ENCODE measurements around the gene NR5A1.

NR5A1 gene

DNA sequence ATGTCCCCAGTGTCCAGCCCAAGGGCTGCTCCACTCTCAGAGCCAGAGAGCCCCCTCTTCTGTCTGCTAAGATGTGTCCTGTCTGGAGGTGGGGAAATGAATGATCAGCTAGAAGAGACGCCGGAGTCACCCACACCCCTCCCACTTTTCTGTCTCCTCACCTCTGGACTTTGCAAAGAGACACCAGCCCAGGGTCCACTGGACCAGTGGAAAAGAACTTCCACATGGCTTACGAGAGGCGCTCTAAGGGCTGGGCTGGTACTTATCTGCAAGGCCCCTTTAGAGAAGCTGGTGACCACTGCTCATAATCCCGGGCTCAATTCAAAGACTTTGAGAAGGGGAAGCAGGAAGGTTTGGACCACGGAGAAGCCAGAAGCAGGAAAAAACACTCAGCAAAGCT is 9.2 kb downstream of the NR5A1 start:
- DNase-seq = no peak

DNA sequence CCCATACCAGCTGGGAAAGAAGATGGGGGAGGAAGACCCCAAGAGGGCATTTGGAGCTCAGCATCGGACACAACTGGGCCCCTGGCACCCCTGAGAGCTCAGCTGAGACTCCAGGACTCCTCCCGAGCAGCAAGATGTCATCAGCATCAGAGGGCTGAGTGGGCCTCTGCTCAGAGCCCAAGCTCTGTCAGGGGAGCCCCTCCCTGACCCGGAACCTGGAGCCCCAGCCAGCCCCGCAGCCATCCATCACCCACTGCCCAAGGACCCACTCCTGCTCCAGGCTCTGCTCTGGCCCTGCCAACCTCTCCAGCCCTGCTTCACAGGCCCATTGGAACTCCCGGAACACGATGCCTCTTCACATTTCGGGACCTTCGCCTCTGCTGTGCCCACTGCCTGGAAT is 9.8 kb downstream of the NR5A1 start:
- no peak for DNase-seq

DNA sequence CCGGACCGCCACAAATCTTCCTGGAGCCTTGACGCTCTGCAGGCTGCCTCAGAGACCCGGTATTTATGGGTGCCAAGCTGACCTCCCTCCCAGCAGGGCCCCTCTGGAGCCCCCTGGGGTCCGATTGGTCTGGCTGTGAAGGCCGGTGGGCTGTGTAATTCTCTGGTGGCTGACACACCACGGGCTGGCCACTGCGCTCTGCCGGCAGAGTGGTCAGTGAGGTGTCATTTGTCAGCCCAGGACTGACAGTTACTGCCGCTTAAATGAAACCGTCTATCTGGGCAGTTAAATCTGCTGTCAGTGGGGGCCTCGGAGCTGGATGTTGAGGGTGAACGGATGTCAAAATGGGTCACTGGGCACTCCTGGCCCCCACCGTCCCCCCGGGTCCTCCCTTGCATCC is 10.7 kb downstream of the NR5A1 start:
- no peak for DNase-seq

DNA sequence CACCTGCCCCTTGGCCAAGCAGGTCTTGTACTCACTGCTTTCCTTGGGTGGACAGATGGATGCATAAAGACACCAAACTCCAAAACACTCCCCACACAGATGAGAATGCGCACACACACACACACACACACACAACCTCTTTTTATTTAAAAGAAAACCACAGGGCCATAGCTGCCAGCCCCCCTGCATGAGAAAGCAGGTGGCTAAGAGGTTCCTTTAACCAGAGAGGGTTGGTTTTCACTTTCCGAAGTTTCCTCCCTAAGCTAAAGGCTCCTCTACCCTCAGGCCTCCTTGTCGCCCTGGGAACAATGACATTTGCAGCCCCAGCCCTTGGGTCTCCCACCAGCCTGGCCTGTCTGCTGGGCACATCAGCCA is 11.1 kb downstream of the NR5A1 start:
- DNase-seq = no peak

DNA sequence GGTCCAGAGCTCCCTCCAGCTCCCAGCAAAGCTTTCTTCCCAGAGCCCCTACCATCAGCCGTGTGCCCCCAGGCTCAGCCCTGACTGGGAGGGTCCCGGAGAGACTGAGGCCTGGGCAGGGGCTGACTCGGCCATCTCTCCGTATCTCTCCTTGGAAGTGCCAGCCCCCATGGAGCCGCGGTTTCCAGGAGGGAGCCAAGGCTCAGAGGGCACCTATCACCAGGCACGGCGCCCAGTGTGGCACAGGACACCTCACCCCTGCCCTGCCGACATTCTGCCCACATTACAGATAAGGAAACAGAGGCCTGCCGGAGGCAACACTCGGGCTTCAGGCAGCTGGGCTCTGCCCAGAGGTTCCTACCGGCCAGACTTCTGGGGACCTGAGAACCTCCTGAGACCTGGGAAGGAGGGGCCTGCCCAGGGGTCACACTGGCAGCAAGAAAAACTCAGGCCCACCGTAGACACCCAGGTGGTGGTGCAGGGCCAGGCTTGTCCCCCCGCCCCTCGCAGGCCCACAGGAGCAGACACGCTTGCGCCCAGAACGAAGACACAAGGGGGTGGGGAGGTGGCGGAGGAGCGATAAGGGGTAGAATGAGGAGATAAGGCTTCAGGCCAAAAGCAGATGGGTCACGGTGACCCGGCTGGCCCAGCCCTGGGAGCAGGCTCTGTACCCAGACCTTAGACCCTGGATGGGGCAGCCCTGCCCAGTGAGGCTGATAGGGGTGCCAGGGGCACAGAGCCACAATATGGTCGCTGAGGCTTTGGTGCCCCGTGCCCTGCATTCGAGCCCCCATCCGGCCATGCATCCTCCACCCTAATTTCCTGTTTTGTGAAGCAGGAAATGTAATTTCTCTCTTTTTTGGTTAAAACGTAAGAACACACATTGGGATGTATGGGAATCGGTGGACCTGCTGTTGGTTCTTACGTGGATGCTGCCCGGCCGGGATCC is 11.8 kb downstream of the NR5A1 start:
- DNase-seq = no peak

DNA sequence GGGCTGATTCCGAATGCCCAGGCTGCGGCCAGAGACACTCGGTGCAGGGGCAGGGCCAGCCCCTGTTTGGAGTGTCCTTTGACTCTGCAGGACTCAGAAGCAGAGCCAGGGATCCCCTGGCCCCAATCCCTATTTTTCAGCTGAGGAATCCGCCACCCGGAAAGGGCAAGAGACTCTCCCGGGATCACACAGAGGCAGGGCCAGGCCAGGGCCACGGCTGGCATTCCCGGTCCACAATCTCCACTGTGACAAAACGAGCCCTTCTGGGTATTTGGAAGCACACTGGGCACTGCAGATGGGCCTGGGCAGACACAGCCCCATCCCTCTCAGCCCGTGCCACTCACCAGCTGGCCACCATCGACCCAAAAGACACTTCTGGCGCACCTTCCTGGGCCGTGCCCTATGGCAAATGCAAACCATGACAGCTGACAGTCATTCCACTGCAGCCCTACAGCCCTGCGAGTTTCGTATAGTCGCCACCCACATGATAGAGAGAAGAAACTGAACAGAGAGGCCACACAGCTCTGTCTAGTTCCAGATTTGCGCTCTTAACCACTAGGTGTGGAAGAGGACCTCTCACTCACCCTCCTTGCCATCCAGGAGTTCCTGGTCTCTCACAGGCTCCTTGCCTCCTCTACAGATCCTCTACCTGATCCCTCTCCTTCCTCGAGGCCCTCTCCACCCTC is 13.3 kb downstream of the NR5A1 start:
- no peak for DNase-seq

DNA sequence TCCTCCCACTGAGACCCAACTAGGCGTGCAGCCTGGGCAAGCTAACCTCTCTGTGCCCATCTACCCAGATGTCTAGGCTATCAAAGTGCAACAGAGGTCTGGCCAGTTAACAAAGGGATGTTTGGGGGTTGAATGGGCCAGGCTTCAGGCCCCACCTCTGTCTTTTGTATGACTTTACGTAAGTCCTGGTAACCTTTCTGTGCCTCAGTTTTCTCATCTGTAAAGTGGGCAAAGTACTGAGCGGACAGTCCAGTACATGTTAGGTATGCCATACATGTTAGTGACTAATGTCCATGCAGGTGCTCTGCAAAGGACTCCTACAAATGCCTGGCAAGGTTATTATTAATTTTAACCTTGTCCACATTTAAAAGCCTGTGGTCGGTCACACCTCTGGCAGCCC is 14.0 kb downstream of the NR5A1 start:
- no peak for DNase-seq

DNA sequence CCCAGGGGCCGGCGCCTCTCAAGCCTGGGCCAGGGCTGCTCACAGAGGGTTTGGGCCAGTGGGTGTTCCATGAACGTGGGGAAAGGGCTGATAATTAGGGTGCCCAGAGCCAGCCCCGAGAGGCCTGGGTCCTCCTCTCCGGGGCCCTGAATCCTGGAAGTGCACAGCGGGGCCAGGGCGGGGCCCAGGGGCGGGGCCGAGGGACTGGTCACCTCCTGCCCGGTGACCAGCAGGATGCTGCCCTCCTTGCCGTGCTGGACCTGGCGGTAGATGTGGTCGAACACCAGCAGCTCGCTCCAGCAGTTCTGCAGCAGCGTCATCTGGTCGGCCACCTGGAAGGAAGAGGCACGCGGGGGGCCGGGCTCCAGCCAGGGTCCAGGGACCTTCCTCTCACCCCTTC is 14.4 kb downstream of the NR5A1 start:
- no peak for DNase-seq

DNA sequence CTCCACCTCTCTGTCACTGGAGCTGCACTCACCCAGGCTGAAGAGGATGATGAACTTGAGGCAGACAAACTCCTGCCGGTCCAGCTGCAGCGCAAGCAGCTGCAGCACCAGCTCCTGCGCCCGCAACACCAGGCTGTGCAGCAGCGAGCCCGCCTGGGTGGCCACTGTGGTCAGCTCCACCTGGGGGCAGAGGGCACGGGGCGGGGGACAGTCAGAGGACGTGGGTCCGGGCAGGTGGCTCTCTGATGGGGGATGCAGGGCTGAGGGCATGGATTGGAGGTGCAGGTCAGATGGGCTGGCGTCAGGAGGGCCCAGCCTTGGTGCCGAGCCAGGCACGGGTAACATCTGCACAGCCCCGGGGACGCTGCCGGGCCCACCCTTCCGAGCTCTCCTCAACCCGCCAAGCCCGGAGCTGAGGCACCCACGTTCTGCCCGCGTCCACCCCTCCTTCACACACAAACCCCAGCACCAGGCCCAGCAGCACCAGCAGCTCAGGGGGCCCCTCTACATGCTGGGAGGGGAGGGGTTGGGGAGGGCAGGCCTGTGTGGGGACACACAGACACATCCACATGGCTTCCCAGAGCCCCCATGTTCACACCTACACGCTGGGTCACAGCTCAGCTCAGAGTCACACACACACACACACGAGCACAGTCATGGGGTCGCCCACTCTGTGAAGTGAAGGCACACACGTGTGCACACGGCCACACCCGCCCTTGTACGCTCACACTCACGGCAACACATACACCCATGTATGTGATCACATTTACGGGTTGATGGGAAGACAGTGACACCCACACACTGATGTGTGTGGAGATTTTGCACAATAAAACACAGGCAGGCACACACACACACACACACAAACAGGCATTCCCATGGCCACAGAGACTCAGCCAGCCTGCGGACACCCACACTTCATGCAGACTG is 15.9 kb downstream of the NR5A1 start:
- no peak for DNase-seq

DNA sequence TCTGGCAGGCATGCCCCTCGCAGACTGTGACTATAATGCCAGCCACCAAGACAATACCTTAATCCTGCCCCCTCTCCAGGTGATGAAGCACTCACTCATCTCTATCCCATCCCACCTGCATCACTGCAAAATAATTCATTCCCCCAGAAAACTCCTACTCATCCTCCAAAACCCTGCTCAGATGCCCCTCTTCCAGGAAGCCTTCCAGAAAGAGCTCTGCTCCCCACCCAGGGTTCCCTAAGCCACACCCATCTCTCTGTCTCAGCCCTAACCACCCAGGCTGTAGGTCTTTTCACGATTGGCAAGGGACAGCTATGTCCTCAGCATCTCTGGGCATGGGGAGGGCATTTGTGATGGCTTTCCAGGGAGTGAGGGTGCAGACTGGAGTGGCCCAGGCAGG is 17.2 kb downstream of the NR5A1 start:
- no peak for DNase-seq

DNA sequence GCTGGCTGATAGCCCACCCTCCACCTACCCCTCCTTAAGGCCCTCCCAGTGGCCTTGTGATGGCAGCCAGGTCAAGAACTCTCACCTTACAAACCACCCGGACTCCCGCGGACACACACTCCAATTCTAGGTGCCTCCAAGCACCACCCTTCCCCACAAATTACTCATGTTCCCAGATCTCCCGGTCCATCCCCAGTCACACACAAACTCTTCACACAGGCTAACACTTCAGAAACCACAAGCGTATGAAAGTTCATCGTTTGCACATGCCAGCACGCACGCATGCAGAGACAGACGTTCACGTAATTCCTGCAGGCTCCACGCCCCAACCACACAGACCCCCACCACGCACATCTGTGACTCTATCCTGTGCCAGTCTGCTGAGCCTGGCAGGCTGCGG is 18.0 kb downstream of the NR5A1 start:
- no peak for DNase-seq

DNA sequence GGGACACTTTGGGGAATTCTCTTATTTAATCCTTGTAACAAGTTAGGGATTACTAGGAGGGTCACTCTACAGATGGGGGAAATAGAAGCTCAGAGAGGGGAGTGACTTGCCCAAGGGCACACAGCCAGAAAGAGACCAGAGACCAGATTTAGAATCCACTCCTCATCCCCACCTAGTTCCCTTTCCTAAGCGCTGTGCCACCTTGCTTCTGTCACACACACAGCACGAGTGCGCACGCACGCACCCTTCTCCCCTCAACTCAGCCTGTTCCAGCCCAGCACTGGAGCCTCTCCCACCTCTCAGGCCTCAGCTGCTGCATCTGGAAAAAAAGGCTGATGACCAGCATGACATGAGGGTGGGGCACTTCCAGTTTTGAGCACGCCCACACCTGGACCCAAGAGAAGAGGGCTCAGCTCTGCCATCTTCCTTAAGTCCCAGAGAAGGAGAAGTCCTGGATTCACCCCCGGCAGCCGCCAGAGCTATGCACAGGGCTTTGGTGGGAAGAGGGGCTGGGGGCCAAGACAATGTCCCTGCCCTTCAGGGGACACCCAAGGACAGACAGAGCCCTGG is 18.5 kb downstream of the NR5A1 start:
- no peak for DNase-seq

DNA sequence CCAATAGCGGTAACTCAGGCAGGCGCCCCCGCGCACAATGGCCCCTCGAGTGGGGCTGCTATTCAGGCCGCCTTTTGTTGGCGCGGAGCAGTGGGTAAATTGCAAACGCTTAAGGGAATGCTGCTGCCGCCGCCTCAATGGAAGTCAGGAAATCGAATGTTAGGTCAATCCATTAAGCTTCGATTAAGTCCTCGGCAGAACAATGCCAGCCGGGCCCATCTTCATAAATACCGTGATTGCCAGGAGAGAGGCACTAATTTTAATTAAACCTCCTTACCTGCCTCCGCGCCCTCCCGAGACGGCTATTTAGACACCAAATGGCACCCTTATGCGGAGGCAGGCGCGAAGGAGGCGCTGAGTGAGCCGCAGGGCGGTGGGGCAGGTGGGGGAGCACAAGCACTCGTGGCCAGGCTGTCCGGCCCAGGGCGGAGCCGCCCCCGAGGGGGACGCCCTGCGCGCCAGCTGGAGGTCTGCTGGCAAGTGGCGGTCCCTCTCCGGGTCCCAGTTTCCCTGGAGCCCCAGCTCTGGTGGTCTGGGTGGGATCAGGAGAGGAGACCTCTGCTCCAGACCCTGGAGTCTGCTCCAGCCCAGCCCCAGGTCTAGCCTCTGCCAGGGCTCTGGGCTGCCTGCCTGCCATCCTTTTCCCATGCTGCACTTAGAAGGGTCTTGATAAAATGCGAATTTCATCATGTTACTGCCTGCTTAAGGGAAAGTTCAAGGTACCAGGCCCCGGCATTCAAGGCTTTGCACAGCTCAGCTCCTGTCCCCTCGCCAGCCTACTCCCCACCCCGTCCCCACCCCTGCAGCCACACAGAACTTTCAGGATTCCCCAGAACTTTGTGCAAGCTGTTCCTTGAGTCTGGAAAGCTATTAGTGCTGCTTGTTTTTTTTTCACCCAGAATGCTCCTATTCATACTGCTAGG is 19.7 kb downstream of the NR5A1 start:
- DNase-seq = no peak

DNA sequence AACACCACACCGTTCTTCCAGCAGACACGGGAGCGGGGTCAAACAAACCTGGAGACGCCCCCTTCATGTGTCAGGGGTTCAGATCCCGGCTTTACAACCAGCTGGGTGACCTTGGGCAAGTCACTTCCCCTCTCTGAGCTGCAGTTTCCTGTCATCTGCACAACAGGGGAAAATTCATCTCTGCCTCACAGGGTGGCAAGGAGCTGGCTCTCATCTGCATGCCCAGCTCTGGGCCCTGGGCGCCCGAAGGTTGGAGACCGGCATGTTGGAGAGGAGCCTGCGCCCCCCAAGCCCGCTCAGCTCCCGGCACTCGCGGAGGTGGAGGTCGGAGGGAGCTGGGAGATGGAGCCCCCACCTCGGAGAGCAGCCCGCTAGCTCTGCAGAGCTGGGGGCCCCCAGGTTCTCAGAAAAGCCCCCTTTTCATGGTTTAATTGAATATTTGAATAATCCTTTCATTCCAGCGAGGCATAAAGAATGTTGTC is 20.4 kb downstream of the NR5A1 start:
- no peak for DNase-seq

DNA sequence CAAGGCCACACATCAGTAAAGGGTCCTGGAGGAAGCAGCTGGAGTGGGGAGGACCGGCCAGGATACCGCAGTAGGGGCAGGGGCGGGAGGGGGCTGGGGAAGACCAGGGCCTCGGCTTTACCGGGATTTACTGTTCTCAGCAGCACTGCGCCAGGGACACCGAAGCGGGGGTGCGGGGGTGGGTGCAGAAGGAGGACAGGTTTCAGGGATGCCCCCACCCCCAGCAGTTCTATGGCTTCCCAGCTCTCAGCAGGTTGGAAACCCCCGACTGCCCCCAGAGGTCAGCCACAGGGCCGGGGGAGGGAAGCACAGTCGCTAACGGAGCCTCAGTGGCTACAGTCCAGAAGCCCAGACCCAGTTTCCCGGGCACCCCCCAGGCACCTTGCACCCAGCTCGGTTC is 21.3 kb downstream of the NR5A1 start:
- DNase-seq = no peak

DNA sequence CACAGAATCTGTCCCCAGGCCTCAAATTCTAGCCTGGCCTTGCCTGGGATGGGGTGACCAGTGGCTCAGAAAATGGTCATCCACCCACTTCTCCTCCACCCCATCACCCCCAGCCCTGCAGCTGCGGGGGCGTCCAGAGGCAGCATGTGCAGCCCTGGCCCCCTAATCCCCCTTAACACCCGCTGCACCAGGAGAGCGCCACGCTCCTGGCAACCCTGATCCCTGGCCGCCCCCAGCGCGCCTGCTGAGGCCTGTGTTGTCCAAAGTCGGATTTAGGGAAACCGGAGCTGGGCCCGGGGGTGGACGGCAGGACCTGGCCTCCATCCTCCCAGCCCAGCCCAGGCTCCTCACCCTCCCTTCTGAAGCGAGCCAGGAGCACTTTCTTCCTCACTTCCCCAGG is 22.0 kb downstream of the NR5A1 start:
- no peak for DNase-seq

DNA sequence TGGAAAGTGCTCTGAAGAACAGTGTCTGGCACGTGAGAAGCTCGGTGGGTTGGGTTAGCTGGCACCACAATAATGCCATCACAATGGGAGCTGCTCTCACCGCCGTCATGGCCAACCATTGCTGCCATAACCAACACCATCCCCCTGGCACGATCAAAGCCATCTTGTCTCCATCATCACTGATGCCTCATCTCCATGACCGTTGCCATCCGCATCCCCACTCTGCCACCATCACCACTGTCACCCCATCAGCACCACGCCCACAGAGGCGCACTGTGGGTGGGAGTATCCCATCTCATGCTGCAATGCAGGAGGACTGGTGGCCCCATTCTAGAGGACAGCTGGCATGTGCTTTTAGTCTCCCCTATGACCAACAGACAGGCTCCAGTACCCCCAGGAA is 23.7 kb downstream of the NR5A1 start:
- DNase-seq = no peak

DNA sequence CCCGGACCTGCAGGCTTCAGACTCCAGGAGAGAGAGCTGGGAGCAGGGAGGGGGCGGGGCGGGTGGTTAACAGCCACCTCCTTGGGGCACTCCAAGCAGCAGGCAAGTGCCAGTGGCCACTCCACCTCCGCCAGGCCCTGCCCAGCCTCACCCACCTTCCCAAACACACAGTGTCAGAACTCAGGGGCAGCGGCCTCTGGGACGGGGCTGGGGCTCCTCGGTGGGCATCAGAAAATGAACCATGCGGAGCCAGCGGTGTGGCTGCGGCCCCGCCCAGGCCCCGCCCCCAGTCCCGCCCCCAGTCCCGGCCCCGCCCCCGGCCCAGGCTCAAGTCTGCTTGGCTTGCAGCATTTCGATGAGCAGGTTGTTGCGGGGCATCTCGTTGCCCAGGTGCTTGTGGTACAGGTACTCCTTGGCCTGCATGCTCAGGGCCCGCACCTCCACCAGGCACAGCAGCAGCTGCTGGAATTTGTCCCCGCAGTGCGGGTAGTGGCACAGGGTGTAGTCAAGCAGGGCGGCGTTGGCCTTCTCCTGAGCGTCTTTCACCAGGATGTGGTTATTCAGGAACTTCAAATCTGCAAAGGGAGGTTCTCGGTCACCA is 24.7 kb downstream of the NR5A1 start:
- DNase-seq = no peak

DNA sequence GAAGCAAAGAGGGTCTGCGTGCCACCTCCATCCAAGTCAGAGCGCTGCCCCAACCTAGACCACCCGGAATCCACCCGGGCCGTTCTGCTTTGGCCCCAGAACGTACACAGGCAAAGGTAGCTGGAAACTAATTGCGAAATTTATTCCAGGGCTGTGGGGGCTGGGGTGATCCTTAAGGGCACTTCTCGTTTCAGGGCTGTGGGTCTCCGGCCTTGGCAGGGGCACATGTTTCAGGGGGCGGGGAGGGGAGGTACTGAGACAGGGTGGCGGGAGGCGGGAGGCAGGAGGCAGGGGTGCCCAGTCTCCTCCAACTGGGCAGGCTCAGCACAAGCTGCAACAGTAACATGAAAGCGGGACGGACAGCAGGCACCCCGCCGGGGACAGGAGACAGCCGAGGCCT is 26.1 kb downstream of the NR5A1 start:
- DNase-seq = no peak

DNA sequence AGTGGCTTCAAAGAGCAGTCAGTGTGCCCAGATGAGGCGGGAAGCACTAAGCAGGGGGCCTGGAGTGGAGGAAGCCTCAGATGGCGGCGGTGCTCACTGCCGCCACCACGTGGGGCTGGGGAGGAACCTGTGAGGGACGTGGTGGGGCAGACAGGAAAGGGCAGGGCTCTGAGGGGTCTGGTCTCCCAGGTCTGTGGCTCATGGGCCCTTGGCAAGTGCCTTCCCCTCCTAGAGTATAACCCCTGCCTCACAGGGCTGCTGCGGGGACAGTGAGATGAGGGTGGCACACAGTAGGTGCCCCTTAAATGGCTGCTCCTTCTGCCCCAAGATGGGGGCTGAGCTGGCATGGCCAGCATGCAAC is 26.6 kb downstream of the NR5A1 start:
- no peak for DNase-seq

DNA sequence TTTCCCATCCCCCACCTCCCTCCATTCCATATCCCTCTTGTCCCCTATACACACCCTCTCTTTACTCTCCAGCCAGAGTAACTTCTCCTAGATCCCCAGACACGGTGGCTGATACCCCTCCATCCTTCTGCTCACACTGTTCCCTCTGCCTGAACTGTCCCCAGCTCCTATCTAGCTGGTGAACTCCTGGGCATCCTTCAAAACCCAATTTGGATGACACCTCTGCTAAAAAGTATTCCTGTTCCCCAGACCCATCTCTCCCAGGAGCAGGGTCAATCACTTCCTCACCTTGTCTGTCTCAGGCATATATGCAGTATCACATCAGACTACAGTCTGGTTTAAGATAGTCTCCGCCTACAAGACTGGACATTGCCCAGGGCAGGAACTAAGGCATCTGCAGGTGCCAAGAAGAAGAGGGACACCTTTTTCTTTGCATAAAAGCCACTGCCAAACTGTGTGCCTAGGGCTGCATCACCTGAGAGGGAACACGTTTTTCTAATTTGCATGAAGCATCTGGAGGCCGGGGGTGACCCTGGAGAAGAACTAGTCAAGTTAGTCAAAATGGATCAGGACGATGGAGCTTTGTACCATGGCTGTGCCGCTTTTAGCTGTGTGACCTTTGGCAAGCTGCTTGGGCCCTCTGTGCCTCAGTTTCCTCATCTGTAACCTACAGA is 27.1 kb downstream of the NR5A1 start:
- no peak for DNase-seq
